OCI-LY3 (cell line): ENCODE results near the gene ACP6.

Source experiments
- EZH2phosphoT487 ChIP-seq: fragments of 200-600 bp; shearing (Covaris generic); IDR thresholded peaks from 2 replicates; pipeline ENCODE4 v1.6.1; 2018; ENCODE audit warnings: antibody characterized with exemption, mixed run types, low read depth
- TF ChIP-seq, protein P1 (sequence below): fragments of 200-600, 300-600 bp; sonication (generic); IDR thresholded peaks from 2 replicates; pipeline ENCODE4 v1.5.1; 2014; ENCODE audit warnings: antibody characterized with exemption, low read length, low read depth

DNA sequence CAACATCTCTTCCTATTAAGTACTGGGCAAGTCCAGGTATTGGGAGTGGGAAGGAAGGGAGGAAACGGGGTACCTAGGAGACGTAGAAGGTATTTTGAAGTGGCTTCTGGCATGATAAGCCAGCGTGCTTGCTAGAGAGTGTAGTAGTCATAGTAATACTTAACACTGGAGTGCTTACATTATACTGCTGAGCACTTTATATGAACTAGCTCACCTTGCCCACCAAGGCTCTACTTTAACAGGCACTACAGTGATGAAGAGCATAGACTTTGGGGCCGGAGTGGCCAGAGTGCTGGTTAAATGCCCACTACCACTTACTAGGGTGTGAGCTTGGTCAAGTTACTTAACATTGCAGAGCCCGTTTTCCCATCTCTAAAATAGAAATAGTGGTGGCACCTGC is 61.7 kb downstream of the ACP6 start:
- TF ChIP-seq, protein P1, sequence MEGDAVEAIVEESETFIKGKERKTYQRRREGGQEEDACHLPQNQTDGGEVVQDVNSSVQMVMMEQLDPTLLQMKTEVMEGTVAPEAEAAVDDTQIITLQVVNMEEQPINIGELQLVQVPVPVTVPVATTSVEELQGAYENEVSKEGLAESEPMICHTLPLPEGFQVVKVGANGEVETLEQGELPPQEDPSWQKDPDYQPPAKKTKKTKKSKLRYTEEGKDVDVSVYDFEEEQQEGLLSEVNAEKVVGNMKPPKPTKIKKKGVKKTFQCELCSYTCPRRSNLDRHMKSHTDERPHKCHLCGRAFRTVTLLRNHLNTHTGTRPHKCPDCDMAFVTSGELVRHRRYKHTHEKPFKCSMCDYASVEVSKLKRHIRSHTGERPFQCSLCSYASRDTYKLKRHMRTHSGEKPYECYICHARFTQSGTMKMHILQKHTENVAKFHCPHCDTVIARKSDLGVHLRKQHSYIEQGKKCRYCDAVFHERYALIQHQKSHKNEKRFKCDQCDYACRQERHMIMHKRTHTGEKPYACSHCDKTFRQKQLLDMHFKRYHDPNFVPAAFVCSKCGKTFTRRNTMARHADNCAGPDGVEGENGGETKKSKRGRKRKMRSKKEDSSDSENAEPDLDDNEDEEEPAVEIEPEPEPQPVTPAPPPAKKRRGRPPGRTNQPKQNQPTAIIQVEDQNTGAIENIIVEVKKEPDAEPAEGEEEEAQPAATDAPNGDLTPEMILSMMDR = no peak
- no peak for TF ChIP-seq EZH2phosphoT487
